ENCODE data around the gene DNAH5. TPM values are rescaled to one million over a fixed set of nuclear protein-coding genes. Genes with fewer than 3 reads are reported as not detected.

Gene DNAH5
- total RNA-seq, 3 donors from 2014 or later: 0.48 to 14.4 (median 3.8) TPM

DNA sequence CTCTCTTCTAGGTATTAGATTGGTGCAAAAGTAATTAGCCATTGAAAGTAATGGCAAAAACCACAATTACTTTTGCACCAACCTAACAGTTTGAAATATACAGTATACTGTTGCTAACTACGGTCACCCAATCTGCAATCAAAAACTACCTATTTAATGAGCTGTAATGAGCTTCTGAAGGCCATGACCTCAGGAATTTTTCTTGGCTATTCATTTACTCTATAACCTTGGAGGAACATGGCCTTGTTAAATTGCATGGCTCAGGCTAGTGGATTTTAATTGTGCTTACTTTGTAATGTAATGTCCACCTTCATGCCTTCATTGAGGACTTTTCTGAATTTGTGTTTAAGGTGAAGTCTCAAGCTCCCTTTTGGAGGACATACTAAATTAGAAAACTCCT lies 24.7 kb downstream of the DNAH5 start:
- no peak overlapping the region for H3K27ac ChIP-seq
- no peaks in the 10 kb centered on the region for H3K9me3 ChIP-seq
- no peaks in the 10 kb centered on the region for H3K4me1 ChIP-seq
- no peak overlapping the region for H3K4me3 ChIP-seq
- DNase-seq (ENCODE audit: low spot score in 2 of 2): no peak
- no peak for TF ChIP-seq POLR2AphosphoS5 (IDR thresholded peaks at IDR 0.05)
- TF ChIP-seq, protein P1, sequence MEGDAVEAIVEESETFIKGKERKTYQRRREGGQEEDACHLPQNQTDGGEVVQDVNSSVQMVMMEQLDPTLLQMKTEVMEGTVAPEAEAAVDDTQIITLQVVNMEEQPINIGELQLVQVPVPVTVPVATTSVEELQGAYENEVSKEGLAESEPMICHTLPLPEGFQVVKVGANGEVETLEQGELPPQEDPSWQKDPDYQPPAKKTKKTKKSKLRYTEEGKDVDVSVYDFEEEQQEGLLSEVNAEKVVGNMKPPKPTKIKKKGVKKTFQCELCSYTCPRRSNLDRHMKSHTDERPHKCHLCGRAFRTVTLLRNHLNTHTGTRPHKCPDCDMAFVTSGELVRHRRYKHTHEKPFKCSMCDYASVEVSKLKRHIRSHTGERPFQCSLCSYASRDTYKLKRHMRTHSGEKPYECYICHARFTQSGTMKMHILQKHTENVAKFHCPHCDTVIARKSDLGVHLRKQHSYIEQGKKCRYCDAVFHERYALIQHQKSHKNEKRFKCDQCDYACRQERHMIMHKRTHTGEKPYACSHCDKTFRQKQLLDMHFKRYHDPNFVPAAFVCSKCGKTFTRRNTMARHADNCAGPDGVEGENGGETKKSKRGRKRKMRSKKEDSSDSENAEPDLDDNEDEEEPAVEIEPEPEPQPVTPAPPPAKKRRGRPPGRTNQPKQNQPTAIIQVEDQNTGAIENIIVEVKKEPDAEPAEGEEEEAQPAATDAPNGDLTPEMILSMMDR (IDR thresholded peaks at IDR 0.05): no peak
- TF ChIP-seq POLR2A (IDR thresholded peaks at IDR 0.05): no peak
- intact Hi-C loops (cut with DNase I; ENCODE audit: low total_unique reads): loop anchor here (10.0 kb wide), 1 partner anchor 1965 kb away; no protein-coding TSS in a partner anchor
- H3K27me3 ChIP-seq: no peaks in the 10 kb centered on the region
- no peaks in the 10 kb centered on the region for H3K36me3 ChIP-seq

DNA sequence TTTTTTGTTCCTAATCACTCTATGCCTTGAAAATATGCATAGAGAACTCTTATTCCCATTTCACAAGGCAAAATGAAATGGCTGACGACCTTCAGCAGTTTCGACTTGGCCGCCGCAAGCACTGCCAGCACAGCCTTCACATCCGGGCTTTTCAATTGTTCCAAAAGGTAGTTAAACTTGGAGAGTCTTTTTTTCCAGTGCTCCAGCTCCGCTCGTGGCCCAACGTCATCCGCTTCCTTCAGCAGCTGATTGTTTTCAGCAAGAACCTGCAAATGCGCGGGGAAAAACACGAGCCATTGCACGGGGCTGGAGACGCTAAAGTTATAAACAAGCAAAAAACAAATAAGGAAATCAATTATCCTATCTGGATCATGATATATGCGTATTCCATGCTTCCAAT lies 25.4 kb downstream of the DNAH5 start:
- no peak for DNase-seq (ENCODE audit: low spot score in 2 of 2)
- Histone ChIP-seq H3K4me3 (no peak overlapping the region), H3K27ac (no peak overlapping the region), H3K9me3 (no peaks in the 10 kb centered on the region), H3K4me1 (no peaks in the 10 kb centered on the region), H3K36me3 (no peaks in the 10 kb centered on the region), H3K27me3 (no peaks in the 10 kb centered on the region)
- TF ChIP-seq POLR2AphosphoS5 (IDR thresholded peaks at IDR 0.05): no peak
- TF ChIP-seq, protein P1 (IDR thresholded peaks at IDR 0.05): no peak
- TF ChIP-seq POLR2A (IDR thresholded peaks at IDR 0.05): no peak
- intact Hi-C loops (cut with DNase I; ENCODE audit: low total_unique reads): loop anchor here (10.0 kb wide), 1 partner anchor 1966 kb away; no protein-coding TSS in a partner anchor

DNA sequence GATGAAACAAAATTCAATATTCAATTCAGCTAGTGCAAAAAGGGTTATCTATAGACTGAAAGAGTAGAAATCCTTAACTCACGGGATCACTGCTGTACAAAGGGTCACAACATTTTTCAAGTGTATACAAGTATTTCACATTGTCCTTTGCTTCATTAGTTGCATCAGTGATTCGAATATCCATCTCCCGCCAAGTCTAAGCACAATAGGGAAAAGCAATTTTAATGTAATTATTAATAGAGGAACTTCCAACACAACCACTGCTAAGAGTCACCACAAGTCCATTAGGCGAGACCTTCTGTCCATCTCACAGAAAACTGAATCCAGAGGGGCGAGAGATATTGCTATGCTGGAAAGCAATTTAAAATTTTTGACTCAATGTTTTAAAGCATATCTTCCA lies 27.4 kb downstream of the DNAH5 start:
- Histone ChIP-seq H3K4me1 (no peaks in the 10 kb centered on the region), H3K27me3 (no peaks in the 10 kb centered on the region), H3K9me3 (no peaks in the 10 kb centered on the region), H3K36me3 (no peaks in the 10 kb centered on the region), H3K4me3 (no peak overlapping the region), H3K27ac (no peak overlapping the region)
- TF ChIP-seq, protein P1 (IDR thresholded peaks at IDR 0.05): no peak
- TF ChIP-seq POLR2AphosphoS5 (IDR thresholded peaks at IDR 0.05) (no peak), POLR2A (IDR thresholded peaks at IDR 0.05) (no peak)
- intact Hi-C loops (cut with DNase I; ENCODE audit: low total_unique reads): loop anchor here (10.0 kb wide), 1 partner anchor 1968 kb away; no protein-coding TSS in a partner anchor
- no peak for DNase-seq (ENCODE audit: low spot score in 2 of 2)

- Histone ChIP-seq H3K27me3 (no peaks in the 10 kb centered on the region), H3K4me3 (no peak overlapping the region), H3K36me3 (no peaks in the 10 kb centered on the region), H3K9me3 (no peaks in the 10 kb centered on the region), H3K27ac (no peak overlapping the region), H3K4me1 (no peaks in the 10 kb centered on the region)
- TF ChIP-seq POLR2A (IDR thresholded peaks at IDR 0.05) (no peak), POLR2AphosphoS5 (IDR thresholded peaks at IDR 0.05) (no peak)
- TF ChIP-seq, protein P1 (IDR thresholded peaks at IDR 0.05): no peak
- intact Hi-C loops (cut with DNase I; ENCODE audit: low total_unique reads): loop anchor here (10.0 kb wide), 1 partner anchor 1971 kb away; no protein-coding TSS in a partner anchor
- no peak for DNase-seq (ENCODE audit: low spot score in 2 of 2)
Observed at GRCh38 chr5:13913962-13914361, 30.5 kb downstream of the DNAH5 start.

DNA sequence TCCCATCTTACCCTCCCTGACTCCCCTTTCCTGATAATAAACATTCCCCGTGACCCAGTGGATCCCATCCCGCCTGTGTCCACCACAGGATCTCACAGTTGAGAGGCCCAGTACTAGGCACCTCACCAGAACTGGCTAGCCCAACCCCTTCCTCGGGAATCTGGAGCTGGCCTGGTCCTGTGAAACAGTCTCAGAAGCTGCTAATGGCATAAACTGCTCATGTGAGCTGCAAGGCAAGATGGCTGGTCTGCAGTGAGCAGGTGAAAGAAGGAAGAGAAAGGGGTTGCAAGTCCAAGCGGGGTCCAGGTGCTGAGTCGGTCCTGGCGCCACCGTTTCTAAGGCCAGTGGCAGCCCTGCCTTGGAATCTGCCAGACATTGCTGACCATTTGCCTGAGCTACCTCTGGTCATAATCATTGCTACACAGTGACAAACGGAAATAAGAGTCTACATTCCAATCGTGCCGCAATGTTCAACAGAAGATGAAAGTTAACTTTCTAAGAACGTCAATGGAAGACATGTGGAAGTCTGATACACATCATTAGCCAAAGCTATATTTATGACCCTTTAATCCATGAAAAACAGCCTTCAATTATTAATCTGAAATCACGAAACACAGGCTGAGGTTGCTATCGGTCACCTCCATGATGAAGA lies 33.7 kb downstream of the DNAH5 start:
- H3K27me3 ChIP-seq: no peaks in the 10 kb centered on the region
- H3K36me3 ChIP-seq: no peaks in the 10 kb centered on the region
- no peak for DNase-seq (ENCODE audit: low spot score in 2 of 2)
- H3K27ac ChIP-seq: no peak overlapping the region
- TF ChIP-seq POLR2AphosphoS5 (IDR thresholded peaks at IDR 0.05) (no peak), POLR2A (IDR thresholded peaks at IDR 0.05) (no peak)
- TF ChIP-seq, protein P1 (IDR thresholded peaks at IDR 0.05): no peak
- no peaks in the 10 kb centered on the region for H3K9me3 ChIP-seq
- no peak overlapping the region for H3K4me3 ChIP-seq
- intact Hi-C loops (cut with DNase I; ENCODE audit: low total_unique reads): loop anchor here (10.0 kb wide), 1 partner anchor 1974 kb away; no protein-coding TSS in a partner anchor
- no peaks in the 10 kb centered on the region for H3K4me1 ChIP-seq
